SW 1271 (cell line): ENCODE results near the gene PPY.
"Not testable (repeated sequence)": the region's sequence is repeated elsewhere in the genome, so short reads cannot be mapped to it uniquely, and the experiment has no call there.

Experiments used
- DNase-seq, 2 experiments: peaks; one replicate each; lab custom pipeline; 2025; lab: John Stamatoyannopoulos, UW

PPY gene

GRCh38 chr17:43931062-43931571 is 11.2 kb downstream of the PPY start:
- no peak for DNase-seq

GRCh38 chr17:43928609-43929008 is 13.7 kb downstream of the PPY start:
- DNase-seq = no peak

GRCh38 chr17:43927929-43928328 is 14.3 kb downstream of the PPY start:
- not testable (repeated sequence) for DNase-seq

- DNase-seq = no peak
Observed at GRCh38 chr17:43927060-43927864, 15.0 kb downstream of the PPY start.

- no peak for DNase-seq
Observed at GRCh38 chr17:43924558-43924957, 17.7 kb downstream of the PPY start.

- DNase-seq = no peak
Observed at GRCh38 chr17:43920500-43921095, 21.7 kb downstream of the PPY start.

GRCh38 chr17:43918026-43918389 is 24.3 kb downstream of the PPY start:
- no peak for DNase-seq

GRCh38 chr17:43917348-43918025 is 24.8 kb downstream of the PPY start:
- DNase-seq = no peak

- no peak for DNase-seq
Observed at GRCh38 chr17:43917016-43917347, 25.3 kb downstream of the PPY start.

GRCh38 chr17:43916385-43916784 is 25.9 kb downstream of the PPY start:
- DNase-seq = no peak

GRCh38 chr17:43915559-43915958 is 26.7 kb downstream of the PPY start:
- DNase-seq = no peak

- DNase-seq = no peak
Observed at GRCh38 chr17:43914451-43914850, 27.8 kb downstream of the PPY start.

- DNase-seq = no peak
Observed at GRCh38 chr17:43913584-43913983, 28.7 kb downstream of the PPY start.

- DNase-seq = no peak
Observed at GRCh38 chr17:43912635-43913304, 29.5 kb downstream of the PPY start.

- no peak for DNase-seq
Observed at GRCh38 chr17:43911904-43912303, 30.4 kb downstream of the PPY start.

- DNase-seq = no peak
Observed at GRCh38 chr17:43909537-43910231, 32.6 kb downstream of the PPY start.

GRCh38 chr17:43907998-43908721 is 34.1 kb downstream of the PPY start:
- DNase-seq = no peak

GRCh38 chr17:43907425-43907981 is 34.8 kb downstream of the PPY start, which contains the start of gene MPP2:
MPP2 (minus strand) TSS chr17:43907536; CDS start chr17:43904460, 3,076 bp downstream.
- DNase-seq = no peak

GRCh38 chr17:43906951-43907424 is 35.3 kb downstream of the PPY start:
- no peak for DNase-seq

- no peak for DNase-seq
Observed at GRCh38 chr17:43905985-43906852, 36.1 kb downstream of the PPY start.
